C4-2B (cell line): ENCODE results near the gene USP34.

Experiments
- CTCF ChIP-seq: fragments of 450-650 bp; conservative IDR thresholded peaks from 2 replicates; pipeline ENCODE4 v1.5.1; 2017; ENCODE audit warnings: mild to moderate bottlenecking
- ZFX ChIP-seq: fragments of 450-650 bp; IDR thresholded peaks from 2 replicates; pipeline ENCODE4 v1.6.1; 2017

- TF ChIP-seq CTCF, result no peak
- no peak for TF ChIP-seq ZFX
Measured at GRCh38 chr2:61187085-61187484, 283.8 kb downstream of the USP34 start.
